ENCODE measurements around the gene ARL8A. TPM values are rescaled to one million over a fixed set of nuclear protein-coding genes. Genes with fewer than 3 reads are reported as not detected.

The ARL8A gene
- total and polyA plus RNA-seq, 2 experiments from 2014 or later: 32.7 to 56.0 TPM

DNA sequence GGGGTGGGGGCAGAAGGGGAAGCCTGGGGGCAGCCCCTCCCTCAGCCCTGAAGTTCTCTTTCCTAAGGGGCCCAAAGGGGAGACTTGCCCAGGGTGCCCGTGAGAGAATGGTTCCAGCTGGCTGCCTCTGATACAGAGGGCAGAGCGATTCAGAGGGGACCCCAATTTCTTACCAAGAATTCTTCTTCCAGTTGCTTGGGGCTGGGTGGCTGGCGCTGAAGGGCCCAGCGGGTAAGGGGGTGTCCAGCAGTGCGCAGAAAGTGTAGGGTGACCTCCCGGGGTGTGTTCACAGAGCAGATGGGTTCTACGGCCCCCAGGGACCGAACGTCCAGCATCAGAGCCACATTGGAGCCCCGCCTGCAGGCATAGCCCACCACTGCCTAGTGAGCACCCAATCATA lies 13.4 kb upstream of the ARL8A start:
- H3K36me3 ChIP-seq (replicated peaks; ENCODE audit: insufficient read depth, low read depth): no peaks in the 10 kb centered on the region
- DNase-seq (ENCODE audit: low spot score): no peak
- H2AFZ ChIP-seq: no peak overlapping the region
- 93% methylated on average over 10 of the region's 10 CpGs for WGBS (ENCODE audit: low lambda C conversion rate, missing lambda C conversion rate)
- no peaks in the 10 kb centered on the region for H3K79me2 ChIP-seq
- H3K27me3 ChIP-seq: no peaks in the 10 kb centered on the region
- no peaks in the 10 kb centered on the region for H4K20me1 ChIP-seq (ENCODE audit: insufficient read depth, poor library complexity, severe bottlenecking)
- no peak overlapping the region for H3K4me2 ChIP-seq
- TF ChIP-seq EZH2 (IDR thresholded peaks at IDR 0.05; ENCODE audit: borderline replicate concordance): no peak
- TF ChIP-seq, protein P1, sequence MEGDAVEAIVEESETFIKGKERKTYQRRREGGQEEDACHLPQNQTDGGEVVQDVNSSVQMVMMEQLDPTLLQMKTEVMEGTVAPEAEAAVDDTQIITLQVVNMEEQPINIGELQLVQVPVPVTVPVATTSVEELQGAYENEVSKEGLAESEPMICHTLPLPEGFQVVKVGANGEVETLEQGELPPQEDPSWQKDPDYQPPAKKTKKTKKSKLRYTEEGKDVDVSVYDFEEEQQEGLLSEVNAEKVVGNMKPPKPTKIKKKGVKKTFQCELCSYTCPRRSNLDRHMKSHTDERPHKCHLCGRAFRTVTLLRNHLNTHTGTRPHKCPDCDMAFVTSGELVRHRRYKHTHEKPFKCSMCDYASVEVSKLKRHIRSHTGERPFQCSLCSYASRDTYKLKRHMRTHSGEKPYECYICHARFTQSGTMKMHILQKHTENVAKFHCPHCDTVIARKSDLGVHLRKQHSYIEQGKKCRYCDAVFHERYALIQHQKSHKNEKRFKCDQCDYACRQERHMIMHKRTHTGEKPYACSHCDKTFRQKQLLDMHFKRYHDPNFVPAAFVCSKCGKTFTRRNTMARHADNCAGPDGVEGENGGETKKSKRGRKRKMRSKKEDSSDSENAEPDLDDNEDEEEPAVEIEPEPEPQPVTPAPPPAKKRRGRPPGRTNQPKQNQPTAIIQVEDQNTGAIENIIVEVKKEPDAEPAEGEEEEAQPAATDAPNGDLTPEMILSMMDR (IDR thresholded peaks at IDR 0.05; ENCODE audit: poor library complexity): no peak
- TF ChIP-seq EZH2phosphoT487 (IDR thresholded peaks at IDR 0.05; ENCODE audit: low read depth, severe bottlenecking, unreplicated experiment): no peak
- no peaks in the 10 kb centered on the region for H3K9me2 ChIP-seq (replicated peaks; ENCODE audit: insufficient read depth)
- H3K4me3 ChIP-seq: no peak overlapping the region
- no peaks in the 10 kb centered on the region for H3K4me1 ChIP-seq (ENCODE audit: insufficient read depth)
- no peak overlapping the region for H3K27ac ChIP-seq
- no peaks in the 10 kb centered on the region for H3K9me3 ChIP-seq (ENCODE audit: low read depth)

DNA sequence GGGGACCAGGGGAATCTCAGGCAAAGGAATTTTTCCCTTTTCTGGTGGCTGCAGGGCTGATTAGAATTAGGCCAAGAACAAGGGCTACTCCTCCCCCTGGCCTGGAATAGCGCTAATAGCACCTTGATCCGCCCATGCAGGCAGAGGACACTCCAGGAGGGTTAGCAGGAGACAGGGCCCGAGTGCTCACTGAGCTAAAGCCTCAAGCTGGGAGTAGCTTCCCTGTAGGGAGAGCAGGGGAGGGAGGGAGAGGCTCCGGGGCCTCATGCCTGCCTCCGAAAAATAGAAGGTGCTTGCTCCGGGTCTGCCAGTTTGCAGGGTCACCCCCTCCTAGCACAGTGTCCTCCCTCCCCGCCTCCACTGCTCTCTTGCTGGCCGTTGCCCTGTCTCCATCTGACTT lies 12.1 kb upstream of the ARL8A start:
- Histone ChIP-seq H3K36me3 (replicated peaks; ENCODE audit: insufficient read depth, low read depth) (no peaks in the 10 kb centered on the region), H3K9me3 (ENCODE audit: low read depth) (no peaks in the 10 kb centered on the region), H3K27ac (no peak overlapping the region), H3K4me1 (ENCODE audit: insufficient read depth) (no peaks in the 10 kb centered on the region), H3K9me2 (replicated peaks; ENCODE audit: insufficient read depth) (no peaks in the 10 kb centered on the region), H2AFZ (no peak overlapping the region), H3K27me3 (no peaks in the 10 kb centered on the region), H3K79me2 (no peaks in the 10 kb centered on the region), H3K4me3 (no peak overlapping the region), H3K4me2 (no peak overlapping the region), H4K20me1 (ENCODE audit: insufficient read depth, poor library complexity, severe bottlenecking) (no peaks in the 10 kb centered on the region)
- no peak for DNase-seq (ENCODE audit: low spot score)
- TF ChIP-seq, protein P1 (IDR thresholded peaks at IDR 0.05; ENCODE audit: poor library complexity): no peak
- TF ChIP-seq EZH2 (IDR thresholded peaks at IDR 0.05; ENCODE audit: borderline replicate concordance) (no peak), EZH2phosphoT487 (IDR thresholded peaks at IDR 0.05; ENCODE audit: low read depth, severe bottlenecking, unreplicated experiment) (no peak)
- WGBS (ENCODE audit: low lambda C conversion rate, missing lambda C conversion rate): 71% methylated on average over 7 of the region's 8 CpGs

DNA sequence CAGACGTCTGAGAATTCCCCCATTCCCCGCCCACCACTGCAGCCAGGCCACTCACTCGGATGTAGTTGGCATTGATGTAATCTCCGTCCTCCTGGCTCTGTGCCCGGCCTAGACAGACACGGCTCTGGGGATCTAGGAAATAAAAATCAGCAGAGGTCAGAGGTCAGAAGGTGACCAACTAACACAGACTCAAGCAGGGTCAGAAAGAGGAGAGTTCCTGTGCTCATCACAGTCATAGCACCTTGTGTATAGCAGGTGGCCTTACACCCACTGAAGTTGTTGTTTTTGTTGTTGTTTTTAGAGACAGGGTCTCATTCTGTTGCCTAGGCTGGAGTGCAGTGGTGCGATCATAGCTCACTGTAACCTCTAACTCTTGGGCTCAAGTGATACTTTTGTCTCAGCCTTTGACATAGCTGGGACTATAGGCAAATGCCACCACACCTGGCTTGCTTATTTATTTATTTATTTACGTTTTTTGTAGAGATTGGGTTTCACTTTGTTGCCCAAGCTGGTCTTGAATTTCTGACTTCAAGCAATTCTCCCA lies 11.0 kb upstream of the ARL8A start:
- 68% methylated on average over 8 of the region's 8 CpGs for WGBS (ENCODE audit: low lambda C conversion rate, missing lambda C conversion rate)
- Histone ChIP-seq H3K36me3 (replicated peaks; ENCODE audit: insufficient read depth, low read depth) (no peaks in the 10 kb centered on the region), H4K20me1 (ENCODE audit: insufficient read depth, poor library complexity, severe bottlenecking) (no peaks in the 10 kb centered on the region), H3K79me2 (no peaks in the 10 kb centered on the region), H2AFZ (no peak overlapping the region), H3K9me3 (ENCODE audit: low read depth) (no peaks in the 10 kb centered on the region), H3K9me2 (replicated peaks; ENCODE audit: insufficient read depth) (no peaks in the 10 kb centered on the region), H3K27ac (no peak overlapping the region), H3K4me1 (ENCODE audit: insufficient read depth) (no peaks in the 10 kb centered on the region), H3K27me3 (no peaks in the 10 kb centered on the region), H3K4me3 (no peak overlapping the region), H3K4me2 (no peak overlapping the region)
- TF ChIP-seq EZH2phosphoT487 (IDR thresholded peaks at IDR 0.05; ENCODE audit: low read depth, severe bottlenecking, unreplicated experiment) (no peak), EZH2 (IDR thresholded peaks at IDR 0.05; ENCODE audit: borderline replicate concordance) (no peak)
- TF ChIP-seq, protein P1 (IDR thresholded peaks at IDR 0.05; ENCODE audit: poor library complexity): no peak
- DNase-seq (ENCODE audit: low spot score): peak; percentile 47

Data from hepatocyte (in vitro differentiated cells).